Measurements from ENCODE around the gene PTPN6.
"Not testable (repeated sequence)": the region's sequence is repeated elsewhere in the genome, so short reads cannot be mapped to it uniquely, and the experiment has no call there.

The PTPN6 gene

GRCh38 chr12:6950811-6951540 lies at the start of gene PTPN6:
Gene PTPN6 (plus strand): TSS chr12:6951356. CDS start chr12:6951513, 157 bp downstream.
- DNase-seq: peak; percentile 83

GRCh38 chr12:6902448-6902847 lies 48.7 kb upstream of the PTPN6 start:
- DNase-seq: no peak

- DNase-seq: no peak
Measured at GRCh38 chr12:6903722-6904121, 47.4 kb upstream of the PTPN6 start.

GRCh38 chr12:6904280-6905276 lies 46.6 kb upstream of the PTPN6 start, which contains the start of gene LRRC23:
Gene LRRC23 (plus strand): TSS chr12:6904822. CDS start chr12:6905634, 812 bp downstream.
- DNase-seq: peak; percentile 99

GRCh38 chr12:6905414-6906040 lies 45.6 kb upstream of the PTPN6 start:
- DNase-seq: no peak

- DNase-seq: not testable (repeated sequence)
Measured at GRCh38 chr12:6908141-6908540, 43.0 kb upstream of the PTPN6 start.

GRCh38 chr12:6909421-6910145 lies 41.6 kb upstream of the PTPN6 start:
- no peak for DNase-seq

GRCh38 chr12:6912164-6912935 lies 38.8 kb upstream of the PTPN6 start:
- DNase-seq: no peak

GRCh38 chr12:6914246-6914946 lies 36.8 kb upstream of the PTPN6 start, which contains the start of gene ENO2:
Gene ENO2 (plus strand): TSS chr12:6914580. CDS start chr12:6915833, 1,253 bp downstream.
- peak; percentile 85 for DNase-seq

- DNase-seq: no peak
Measured at GRCh38 chr12:6914947-6915788, 36.0 kb upstream of the PTPN6 start.

- no peak for DNase-seq
Measured at GRCh38 chr12:6915789-6916285, 35.3 kb upstream of the PTPN6 start.

GRCh38 chr12:6916426-6917200 lies 34.5 kb upstream of the PTPN6 start:
- DNase-seq: no peak

GRCh38 chr12:6917491-6918231 lies 33.5 kb upstream of the PTPN6 start:
- no peak for DNase-seq

- no peak for DNase-seq
Measured at GRCh38 chr12:6919588-6919987, 31.6 kb upstream of the PTPN6 start.

- DNase-seq: no peak
Measured at GRCh38 chr12:6921539-6921938, 29.6 kb upstream of the PTPN6 start.

- no peak for DNase-seq
Measured at GRCh38 chr12:6921996-6922946, 28.9 kb upstream of the PTPN6 start.
